Stomach smooth muscle (tissue), 2 donors: Measurements from ENCODE around the gene SULT1C2.
"Not testable (repeated sequence)": the region's sequence is repeated elsewhere in the genome, so short reads cannot be mapped to it uniquely, and the experiment has no call there.

Experiments used
- H3K27ac ChIP-seq: one replicate; pipeline ENCODE4 v1.7.0; 2013; ENCODE audit warnings: mild to moderate bottlenecking, low read length, inconsistent platforms
- H3K27me3 ChIP-seq, 2 donors: one replicate each; pipeline ENCODE4 v1.7.0; 2013; ENCODE audit warnings: low read length in 2 of 2; ENCODE audit not compliant: insufficient read depth in 2 of 2, control insufficient read depth in 1 of 2
- H3K36me3 ChIP-seq, 2 donors: one replicate each; pipeline ENCODE4 v1.7.0; 2013; ENCODE audit warnings: low read length in 2 of 2; ENCODE audit not compliant: control insufficient read depth in 2 of 2, insufficient read depth in 2 of 2
- H3K4me1 ChIP-seq: one replicate; pipeline ENCODE4 v1.7.0; 2013; ENCODE audit warnings: low read length; ENCODE audit not compliant: control insufficient read depth, insufficient read depth
- H3K4me3 ChIP-seq, 2 donors: one replicate each; pipeline ENCODE4 v1.7.0; 2013; ENCODE audit warnings: low read length in 2 of 2
- H3K9ac ChIP-seq, 2 donors: one replicate each; pipeline ENCODE4 v1.7.0; 2013; ENCODE audit warnings: low read length in 2 of 2, mild to moderate bottlenecking in 1 of 2
- H3K9me3 ChIP-seq, 2 donors: one replicate each; pipeline ENCODE4 v1.7.0; 2013; ENCODE audit warnings: low read length in 2 of 2; ENCODE audit not compliant: control insufficient read depth in 2 of 2
- donor health status: healthy.
- donor health status: Pancreatic carcinoma.

The SULT1C2 gene

DNA sequence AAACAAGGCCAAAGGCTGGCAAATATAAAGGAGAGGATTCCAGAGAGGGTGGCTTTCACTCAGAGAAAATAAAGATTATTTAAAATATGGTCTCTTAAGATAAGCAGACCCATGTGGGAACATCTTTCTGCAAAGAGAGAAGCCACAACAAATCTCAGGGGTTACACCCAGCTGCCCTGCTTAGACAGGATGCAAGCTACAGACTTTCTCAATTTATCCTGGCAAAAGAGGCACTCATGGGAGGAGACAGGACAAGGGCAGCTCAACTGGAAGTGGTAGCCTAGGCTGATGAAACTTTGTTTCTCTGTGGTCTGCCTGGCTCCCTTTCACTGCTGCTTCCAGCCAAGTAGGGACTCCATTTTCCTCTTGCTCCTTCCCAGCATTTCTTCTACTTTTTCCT lies 63.2 kb downstream of the SULT1C2 start:
- Histone ChIP-seq H3K27ac (no peak overlapping the region), H3K36me3 (no peaks in the 10 kb centered on the region), H3K9ac (no peak overlapping the region), H3K9me3 (no peaks in the 10 kb centered on the region), H3K4me1 (no peaks in the 10 kb centered on the region), H3K27me3 (peaks cover 0 to 5% of the 10 kb centered on the region in 2 donors), H3K4me3 (no peak overlapping the region)

DNA sequence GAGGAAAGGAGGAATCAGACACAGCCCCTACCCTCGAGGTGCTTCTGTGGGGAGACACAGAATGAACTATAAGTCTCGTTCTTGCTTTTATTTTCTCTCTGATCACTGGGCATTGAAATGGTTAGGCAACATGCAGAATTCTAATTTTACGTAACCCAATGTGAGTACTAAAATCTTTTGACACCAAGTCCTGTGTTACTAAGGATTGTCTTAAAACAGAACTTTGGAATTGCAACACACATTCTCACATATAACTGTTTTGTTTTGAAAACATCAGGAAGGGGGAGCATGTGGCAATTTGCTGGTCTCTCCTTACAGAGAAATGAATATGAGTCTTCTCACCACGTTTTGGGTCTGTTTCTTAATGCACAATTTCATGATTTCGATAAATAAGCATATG lies 65.4 kb downstream of the SULT1C2 start:
- H3K4me3 ChIP-seq, result no peak overlapping the region
- no peaks in the 10 kb centered on the region for H3K9me3 ChIP-seq
- H3K27ac ChIP-seq, result no peak overlapping the region
- no peaks in the 10 kb centered on the region for H3K36me3 ChIP-seq
- H3K27me3 ChIP-seq, result peaks cover 0 to 5% of the 10 kb centered on the region in 2 donors
- no peak overlapping the region for H3K9ac ChIP-seq
- no peaks in the 10 kb centered on the region for H3K4me1 ChIP-seq

DNA sequence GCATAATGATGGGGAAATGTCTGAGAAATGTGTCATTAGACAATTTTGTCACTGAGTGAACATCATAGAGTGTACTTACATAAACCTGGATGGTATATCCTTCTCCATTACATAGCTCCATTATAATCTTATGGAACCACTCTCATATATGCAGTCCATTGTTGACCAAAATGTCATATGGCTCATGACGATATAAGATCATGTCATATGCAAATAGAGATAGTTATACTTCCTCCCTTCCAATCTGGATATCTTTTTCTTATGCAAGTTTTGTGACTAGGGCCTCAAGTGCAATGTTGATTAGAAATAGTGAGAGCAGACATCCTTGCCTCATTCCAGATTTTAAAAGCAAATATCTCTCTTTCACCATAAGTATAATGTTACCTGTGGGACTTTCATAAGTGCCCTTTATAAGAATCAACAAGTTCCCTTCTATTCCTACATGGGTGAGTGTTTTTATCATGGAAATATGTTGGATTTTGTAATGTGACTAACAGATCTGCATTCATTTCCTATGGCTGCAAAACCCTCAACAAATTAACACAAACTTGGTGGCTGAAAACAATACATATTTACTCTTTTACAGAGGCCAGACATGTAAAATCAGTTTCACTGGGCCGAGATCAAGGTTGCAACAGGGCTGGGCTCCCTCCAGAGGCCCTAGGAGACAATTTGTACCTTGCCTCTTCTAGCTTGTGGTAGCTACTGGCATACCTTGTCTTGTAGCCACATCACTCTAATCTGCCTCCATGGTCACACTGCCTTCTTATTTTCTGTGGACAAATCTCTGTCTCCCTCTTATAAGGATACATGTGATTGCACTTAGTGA lies 67.4 kb downstream of the SULT1C2 start:
- Histone ChIP-seq H3K36me3 (no peaks in the 10 kb centered on the region), H3K9ac (no peak overlapping the region), H3K27ac (no peak overlapping the region), H3K4me1 (no peaks in the 10 kb centered on the region), H3K4me3 (no peak overlapping the region), H3K27me3 (no peaks in the 10 kb centered on the region), H3K9me3 (no peaks in the 10 kb centered on the region)

DNA sequence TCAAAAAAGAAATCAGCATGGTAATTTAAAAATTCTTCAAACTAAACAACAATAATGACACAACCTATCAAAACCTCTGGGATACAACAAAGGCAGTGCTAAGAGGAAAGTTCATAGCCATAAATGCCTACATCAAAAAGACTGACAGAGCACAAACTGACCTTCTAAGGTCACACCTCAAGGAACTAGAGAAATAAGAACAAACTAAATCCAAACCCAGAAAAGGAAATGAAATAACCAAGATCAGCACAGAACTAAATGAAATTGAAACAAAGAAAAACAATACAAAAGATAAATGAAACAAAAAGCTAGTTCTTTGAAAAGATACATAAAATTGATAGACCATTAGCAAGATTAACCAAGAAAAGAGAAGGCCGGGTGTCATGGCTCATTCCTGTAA lies 70.6 kb downstream of the SULT1C2 start:
- H3K27ac ChIP-seq, H3K27me3 ChIP-seq, H3K9ac ChIP-seq, H3K4me3 ChIP-seq, H3K4me1 ChIP-seq, H3K9me3 ChIP-seq, H3K36me3 ChIP-seq: not testable (repeated sequence)
